Activated effector memory CD4-positive, alpha-beta T cell treated with Interleukin-2 at 50 U/mL for 16 hours (primary cell): ENCODE results near the gene RLIM.
A peak's percentile ranks its signal among the peaks of the same experiment; 100 is the strongest.

Experiments used
- DNase-seq: peaks from one replicate; pipeline ENCODE4 v3.0.0-alpha.2; 2020

Gene RLIM

DNA sequence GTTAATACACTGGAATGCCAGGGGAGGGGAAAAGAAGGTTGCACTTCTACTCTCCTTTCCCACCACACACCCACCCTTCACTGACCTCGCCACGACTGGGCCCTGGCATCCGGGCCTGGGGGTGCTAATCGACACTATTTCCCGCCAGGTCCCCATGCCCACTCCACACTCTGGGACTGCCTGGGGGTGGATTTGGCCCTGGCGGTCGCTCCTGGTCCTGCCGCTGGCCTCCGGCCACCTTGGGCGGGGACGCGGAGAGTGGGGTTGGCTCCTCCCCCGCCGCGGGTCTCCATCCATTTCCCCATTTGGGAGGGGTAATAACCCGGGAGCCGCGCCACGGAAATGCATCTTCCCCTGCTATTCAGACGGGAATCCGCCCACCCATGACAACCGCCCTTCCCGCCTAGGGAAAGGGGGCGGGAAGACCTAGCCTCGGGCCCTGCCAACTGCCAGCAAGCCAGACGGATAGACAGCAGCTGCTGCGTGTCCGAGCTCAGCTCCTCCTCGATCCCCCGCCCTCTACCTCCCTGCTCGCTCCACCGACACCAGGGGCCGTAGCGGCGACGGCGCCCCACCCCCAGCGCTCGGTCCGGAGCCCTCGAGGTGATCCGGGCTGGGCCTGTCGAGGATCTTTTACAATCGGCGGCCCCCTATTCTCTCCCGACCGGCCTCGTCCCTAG, 78.1 kb downstream of the RLIM start:
- DNase-seq, result peak; percentile 6

DNA sequence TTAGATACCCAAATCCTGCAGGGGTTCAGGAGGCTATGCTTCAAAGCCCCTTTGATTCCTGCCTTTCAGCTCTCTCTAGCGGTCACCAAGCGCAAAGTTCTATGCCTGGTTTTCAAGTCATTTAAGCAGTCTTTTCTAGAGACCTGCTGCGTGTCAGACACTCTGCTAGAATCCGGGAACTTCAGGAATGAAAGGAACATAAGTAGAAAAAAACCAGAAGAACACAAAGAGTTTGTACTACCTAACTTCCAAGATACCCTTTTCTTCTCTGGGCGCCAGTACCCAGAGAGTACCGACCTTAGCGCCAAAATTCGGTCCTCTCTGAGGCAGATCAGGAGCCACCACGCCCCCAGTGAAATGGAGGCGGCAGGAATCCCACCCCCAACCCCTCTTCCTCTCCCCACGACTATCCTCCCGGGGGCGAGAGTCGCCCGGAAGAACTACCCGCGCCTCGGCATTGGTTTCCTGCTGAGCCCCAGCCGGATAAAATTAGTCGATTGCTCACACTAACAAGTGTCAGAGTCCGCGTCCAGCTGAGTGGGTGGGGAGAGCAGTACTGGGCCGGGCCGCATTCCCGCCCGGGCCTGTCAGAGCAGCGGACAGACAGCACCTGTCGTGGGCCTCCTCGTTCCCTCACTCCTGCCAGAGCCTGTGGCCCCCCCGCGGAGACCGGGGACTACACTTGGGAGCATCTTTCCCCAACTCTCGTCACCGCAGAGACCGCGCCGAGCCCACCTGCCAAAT, 78.8 kb downstream of the RLIM start:
- DNase-seq, result peak; percentile 16
